DMS153 (cell line): ENCODE data around the gene COL17A1.

Source experiments
- DNase-seq: peaks from one replicate; lab custom pipeline; 2025; lab: John Stamatoyannopoulos, UW

COL17A1 gene

GRCh38 chr10:104032144-104032775 is 53.4 kb downstream of the COL17A1 start:
- no peak for DNase-seq

DNA sequence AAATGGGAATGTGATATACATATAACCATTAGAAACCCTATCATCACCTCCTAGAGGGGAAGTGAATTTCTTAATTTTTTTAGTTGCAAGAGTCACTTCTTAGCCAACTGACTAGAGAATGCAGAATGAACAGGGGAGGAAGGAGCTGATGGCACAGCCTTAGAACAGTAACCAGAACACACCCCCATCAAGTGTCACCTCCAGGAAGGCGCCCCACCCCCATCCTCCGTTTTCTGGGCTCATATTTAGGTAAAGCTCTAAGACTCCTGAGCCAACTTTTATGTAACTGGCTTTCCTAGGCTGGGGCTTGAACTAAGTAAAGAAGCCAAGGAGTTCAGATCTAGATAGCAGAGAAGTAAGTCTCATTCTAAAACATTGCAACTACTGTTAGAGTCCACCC is 54.0 kb downstream of the COL17A1 start:
- DNase-seq = no peak

GRCh38 chr10:104029521-104029860 is 56.2 kb downstream of the COL17A1 start:
- DNase-seq = no peak

DNA sequence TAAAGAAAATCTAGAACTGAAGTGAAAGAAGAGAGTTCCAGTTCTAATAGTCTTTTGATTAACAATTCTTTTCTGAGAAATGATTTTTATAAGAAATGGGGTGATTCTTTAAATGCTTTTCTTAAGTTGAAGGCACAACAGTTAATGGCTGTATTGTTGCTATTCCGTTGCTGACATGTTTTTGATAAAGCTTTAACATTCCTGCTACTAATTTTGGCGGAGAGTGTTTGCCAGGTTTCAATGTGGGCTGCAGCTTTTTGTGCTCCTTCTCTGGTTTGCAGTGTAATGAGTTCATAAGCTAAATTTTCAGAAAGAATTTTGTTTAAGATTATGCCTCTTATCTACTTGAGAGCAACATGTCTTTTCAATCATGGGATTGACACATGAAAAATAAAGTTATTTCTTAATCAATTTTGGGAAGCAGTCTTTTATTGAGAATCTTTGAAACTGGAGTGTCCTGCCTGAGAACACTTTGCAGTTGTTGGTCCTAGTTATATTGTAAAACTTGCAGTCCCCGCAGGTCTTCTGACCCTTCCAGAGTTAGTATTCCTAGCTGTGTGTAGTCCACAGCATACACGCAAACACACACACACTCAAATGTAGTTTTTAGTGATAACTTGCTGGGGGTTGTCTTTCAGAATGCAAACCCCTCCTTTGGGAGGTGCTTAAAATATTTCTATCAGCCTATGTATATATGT is 56.7 kb downstream of the COL17A1 start:
- DNase-seq = no peak

DNA sequence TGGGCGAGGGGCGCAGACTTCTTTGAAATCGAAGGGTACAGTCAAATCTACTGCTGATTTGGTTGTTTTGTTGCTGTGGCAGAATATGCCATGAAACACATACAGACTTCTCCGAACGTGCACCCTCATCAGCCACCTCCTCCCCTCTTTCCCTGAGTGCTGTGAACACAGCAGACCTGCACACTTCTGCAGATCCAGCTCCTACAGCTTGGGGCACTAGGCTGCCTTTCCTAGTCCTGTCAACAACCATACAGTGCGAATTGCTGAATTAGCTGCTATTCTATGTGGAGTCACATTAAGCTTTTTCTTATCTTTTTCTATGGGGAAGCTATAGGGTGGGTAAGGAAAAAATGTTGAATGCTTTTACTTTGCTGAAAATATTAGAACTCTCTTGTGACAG is 57.5 kb downstream of the COL17A1 start:
- no peak for DNase-seq

- DNase-seq = no peak
Measured at GRCh38 chr10:104026762-104027161, 58.9 kb downstream of the COL17A1 start.

DNA sequence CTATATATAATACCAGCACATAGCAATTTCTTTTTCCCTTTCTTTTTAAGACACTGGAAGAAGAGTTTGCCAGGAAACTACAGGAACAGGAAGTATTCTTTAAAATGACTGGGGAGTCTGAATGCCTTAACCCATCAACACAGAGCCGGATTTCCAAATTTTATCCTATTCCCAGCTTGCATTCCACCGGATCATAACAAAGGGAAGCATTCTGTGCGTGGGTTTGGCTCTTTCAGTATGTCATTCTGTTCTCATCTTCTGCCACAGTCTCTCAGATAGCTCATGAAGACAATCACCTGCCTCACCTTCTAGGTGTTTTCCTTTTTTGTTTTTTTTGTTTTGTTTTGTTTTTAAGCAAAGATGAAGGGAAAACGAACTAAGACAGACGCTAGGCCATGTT is 60.2 kb downstream of the COL17A1 start:
- DNase-seq = no peak

DNA sequence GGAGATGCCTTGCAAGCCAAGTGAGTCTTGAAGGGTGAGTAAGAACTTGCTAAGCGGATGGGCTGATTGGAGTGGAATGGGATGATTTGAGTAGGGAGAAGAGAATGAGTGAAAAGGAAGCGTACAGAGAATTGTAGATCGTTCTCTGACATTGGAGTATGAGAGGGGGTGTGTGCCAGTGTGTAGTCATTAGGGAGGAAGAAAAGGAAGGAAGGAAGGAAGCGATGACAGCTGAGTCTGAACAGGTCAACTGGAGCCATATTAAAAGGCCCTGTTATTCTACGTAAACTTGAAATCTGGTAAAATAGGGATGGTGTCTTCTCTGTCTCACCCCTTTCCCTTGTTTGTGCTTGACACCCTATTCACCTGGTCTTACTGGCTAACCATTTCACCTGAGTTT is 63.7 kb downstream of the COL17A1 start:
- no peak for DNase-seq

- DNase-seq = no peak
Measured at GRCh38 chr10:104021246-104021645, 64.4 kb downstream of the COL17A1 start.

DNA sequence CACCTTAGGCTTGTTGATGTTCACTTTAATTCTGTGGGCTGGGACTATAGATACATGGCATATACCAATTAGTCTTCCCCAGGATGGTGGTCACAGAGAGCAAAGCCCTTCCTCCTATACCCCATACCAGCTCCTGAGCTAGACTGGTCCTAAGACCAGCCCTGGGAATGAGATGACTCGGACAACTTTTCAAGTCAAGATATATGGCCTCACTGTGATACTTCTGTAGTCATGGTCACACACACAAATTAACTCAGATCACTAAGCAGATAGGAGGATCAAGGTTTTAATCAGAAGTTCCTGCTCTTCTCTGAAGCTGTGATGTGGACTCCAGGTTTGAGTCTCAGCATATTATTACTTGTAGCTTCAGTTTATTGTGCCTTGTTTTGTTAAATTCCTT is 65.7 kb downstream of the COL17A1 start:
- DNase-seq = no peak

- DNase-seq = no peak
Measured at GRCh38 chr10:104018471-104018870, 67.2 kb downstream of the COL17A1 start.

GRCh38 chr10:104016661-104017060 is 69.0 kb downstream of the COL17A1 start:
- DNase-seq = no peak

- no peak for DNase-seq
Measured at GRCh38 chr10:104014176-104014575, 71.5 kb downstream of the COL17A1 start.

DNA sequence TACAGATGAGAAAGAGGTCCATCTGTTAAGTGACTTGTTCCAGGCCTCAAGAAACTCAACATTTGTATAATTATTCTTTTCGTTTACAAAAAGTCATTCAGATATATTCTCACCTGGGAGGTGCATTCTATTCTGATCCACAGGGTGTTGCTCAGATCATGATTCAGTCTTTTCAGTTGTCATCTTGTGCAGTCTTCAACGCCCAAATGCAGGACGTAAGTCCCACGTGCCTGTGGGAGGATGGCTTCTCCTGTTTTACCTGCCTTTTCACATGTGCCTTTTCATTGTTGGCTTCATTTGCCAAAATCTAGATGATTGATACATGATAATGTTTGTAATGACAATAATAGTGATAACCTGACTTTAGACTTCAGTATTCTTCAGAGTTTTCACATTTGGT is 72.2 kb downstream of the COL17A1 start:
- DNase-seq = no peak

DNA sequence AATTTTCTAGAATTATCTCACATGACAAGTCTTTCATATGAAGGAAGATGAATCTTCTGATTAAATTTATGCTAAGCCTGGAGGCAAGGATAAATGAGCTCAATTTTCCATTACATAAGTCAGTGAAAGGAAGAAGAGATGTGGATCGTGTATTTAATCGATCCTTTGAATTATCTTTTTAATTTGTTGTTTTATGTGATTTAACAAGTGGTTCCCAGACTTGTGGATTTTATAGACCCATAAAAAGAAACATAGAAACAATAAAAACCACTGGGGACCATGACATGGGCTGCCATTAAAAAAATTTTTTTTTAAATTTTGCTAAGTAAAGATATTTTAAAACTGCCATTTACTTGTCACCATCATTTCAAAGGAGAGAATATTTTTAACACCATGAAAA is 73.8 kb downstream of the COL17A1 start:
- DNase-seq = no peak

DNA sequence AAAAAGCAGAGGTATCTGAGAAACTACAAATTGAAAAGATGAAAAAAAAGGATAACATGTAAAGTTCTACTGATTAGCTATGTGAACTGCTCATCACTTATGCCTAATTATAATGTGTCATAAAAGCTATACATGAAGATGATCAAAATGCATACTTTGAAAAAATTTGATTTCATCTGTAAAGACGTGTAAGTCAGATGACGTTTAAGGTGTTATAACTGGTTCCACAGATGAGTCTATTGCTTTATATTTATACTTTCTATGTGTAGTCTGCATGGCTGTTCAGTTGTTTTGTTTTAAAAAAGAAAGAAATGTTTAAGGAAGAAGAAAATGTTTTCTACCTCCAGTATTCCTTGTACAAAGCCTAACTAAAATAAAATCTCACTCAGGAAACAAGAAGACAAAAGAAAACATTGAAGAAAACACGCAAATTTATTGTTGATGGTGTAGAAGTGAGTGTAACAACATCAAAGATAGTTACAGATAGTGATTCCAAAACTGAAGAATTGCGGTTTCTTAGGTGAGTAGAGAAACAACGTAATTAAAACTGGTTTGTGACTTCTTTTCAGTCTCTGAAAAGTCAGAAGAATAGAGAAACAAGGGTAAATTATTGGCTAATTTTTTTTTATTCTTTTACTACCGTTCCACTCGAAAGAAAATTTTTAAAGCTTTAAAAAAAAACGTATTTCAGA is 80.4 kb downstream of the COL17A1 start:
- DNase-seq = no peak

- DNase-seq = no peak
Measured at GRCh38 chr10:104002911-104003310, 82.8 kb downstream of the COL17A1 start.

DNA sequence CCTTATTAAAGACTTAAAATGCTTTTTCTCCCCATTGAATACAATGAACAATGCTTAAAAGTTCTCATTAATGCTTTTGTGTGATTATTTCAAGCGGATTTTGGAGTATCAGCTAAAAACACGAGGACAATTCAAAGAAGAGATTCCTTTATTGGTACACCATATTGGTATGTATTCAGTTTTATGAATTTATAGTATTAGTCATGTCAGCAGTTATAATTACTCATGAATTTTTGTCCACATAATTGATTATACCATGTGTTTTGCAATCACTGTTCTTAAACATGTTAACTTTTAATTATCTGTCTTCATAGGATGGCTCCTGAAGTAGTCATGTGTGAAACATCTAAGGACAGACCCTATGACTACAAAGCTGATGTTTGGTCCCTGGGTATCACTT is 86.9 kb downstream of the COL17A1 start:
- no peak for DNase-seq

DNA sequence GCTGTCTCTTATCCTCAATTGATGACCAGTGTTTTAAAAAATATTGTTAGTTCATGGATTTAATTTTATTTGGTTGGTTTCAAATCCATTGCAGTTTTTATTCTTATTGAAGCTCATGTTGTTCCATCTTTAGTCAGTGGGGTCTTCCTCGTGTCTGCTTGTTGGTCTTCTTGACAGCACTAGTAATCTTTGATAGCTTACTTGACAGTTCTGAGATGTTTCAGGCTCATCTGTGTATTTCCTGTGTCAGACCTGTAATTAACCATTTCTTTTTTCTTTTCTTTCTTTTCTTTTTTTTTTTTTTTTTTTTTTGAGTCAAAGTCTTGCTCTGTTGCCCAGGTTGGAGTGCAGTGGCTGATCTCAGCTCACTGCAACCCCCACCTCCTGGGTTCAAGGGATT is 90.5 kb downstream of the COL17A1 start:
- no peak for DNase-seq

DNA sequence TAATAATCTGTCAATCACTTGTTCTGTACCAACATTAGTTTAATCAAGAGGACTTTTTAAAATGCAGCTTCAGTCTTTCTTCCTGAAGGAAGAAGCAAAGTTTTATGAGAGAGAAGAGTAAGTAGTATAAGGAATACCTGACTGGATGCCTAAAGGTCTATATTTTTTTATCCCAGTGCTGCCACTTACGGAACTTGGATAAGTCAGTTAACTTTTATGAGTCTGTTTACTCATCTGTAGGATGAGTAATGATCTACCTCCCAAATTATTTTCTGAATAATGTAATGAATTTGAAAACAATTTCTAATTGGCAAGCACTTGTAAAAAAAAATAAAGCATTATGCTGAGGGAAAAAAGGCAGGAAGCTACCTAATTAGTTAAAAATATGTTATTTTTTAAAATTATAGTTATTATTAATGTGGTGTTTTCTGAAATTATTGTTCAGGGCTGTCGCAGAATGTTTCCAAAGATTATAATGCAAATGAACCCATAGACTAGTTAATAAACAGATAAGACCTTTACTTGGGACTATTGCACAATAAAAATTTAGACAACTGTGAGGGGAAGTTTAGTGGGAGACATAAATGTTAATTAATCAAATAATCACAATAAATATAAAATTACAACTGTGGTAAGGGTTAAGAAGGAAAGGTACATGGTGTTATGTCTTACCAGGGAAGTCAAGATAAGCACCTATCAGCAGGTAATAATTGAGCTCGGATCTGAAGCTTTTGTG is 94.1 kb downstream of the COL17A1 start:
- DNase-seq = no peak

DNA sequence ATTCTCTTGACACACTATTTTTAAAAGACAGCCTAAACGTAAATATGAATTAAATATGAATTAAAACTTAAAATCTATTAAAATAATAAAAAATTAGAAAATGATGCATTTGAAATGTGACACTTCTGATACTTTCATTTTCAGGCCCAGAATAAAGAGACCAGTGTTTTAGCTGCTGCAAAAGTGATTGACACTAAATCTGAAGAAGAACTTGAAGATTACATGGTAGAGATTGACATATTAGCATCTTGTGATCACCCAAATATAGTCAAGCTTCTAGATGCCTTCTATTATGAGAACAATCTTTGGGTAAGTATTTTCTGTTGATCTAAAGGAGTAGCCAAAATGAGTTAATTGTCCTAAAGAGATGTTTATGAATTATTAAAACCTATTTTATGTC is 95.1 kb downstream of the COL17A1 start:
- DNase-seq = no peak

- no peak for DNase-seq
Measured at GRCh38 chr10:103990121-103990520, 95.6 kb downstream of the COL17A1 start.

GRCh38 chr10:103986360-103986759 is 99.3 kb downstream of the COL17A1 start:
- DNase-seq = no peak
